ENCODE measurements around the gene MAML3.
"Not testable (repeated sequence)": the region's sequence is repeated elsewhere in the genome, so short reads cannot be mapped to it uniquely, and the experiment has no call there.

Gene MAML3

DNA sequence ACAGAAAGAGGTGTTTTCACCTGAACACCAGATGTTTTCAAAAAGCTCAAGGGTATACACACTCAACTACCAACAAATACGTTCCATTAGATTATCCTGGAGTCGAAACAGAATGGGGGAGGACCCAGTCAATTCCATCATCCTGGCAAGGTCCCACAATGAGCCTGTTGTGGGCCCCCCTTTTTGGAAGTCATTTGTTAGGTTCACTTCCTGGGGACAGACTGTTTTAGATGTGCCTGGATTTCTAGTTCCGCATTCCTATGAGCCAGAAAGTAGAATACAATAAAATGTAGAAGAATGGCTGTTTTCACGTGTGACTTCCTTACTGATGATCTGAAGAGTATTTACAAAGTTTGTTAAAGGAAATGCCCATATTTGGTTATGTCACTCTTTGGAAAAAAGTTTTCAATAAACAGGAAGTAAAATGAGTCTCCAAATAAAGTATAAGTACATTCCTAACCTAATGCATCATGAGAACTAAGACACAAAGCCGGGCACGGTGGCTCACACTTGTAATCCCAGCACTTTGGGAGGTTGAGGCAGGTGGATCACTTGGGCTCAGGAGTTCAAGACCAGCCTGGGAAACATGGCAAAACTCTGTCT lies 192.5 kb downstream of the MAML3 start:
- DNase-seq (ENCODE audit: low spot score): no peak

DNA sequence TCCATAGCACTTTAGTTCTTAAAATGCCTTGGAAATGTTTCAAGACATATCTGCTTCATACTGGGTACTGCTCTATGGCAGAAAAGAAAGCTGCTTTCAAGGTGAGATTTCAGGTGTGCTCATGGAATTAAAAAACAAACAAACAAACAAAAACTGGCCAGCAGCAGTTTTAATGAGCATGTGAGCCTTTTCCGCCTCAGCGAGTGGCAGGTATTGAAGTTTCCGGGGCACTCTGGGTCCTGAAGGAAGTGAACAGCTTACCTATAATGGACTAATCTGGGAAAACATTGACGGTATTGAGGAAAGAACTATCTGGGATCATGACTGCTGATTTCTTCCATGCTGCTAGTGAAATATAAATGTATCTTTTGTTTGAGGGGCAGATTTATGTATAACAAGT lies 194.6 kb downstream of the MAML3 start:
- no peak for DNase-seq (ENCODE audit: low spot score)

GRCh38 chr4:139958739-139959098 lies 195.3 kb downstream of the MAML3 start:
- no peak for DNase-seq (ENCODE audit: low spot score)

- DNase-seq (ENCODE audit: low spot score): no peak
These were observed 195.8 kb downstream of the MAML3 start for GRCh38 chr4:139957986-139958738.

- no peak for DNase-seq (ENCODE audit: low spot score)
These were observed 196.9 kb downstream of the MAML3 start for GRCh38 chr4:139957065-139957464.

- no peak for DNase-seq (ENCODE audit: low spot score)
These were observed 197.4 kb downstream of the MAML3 start for GRCh38 chr4:139956507-139957017.

- DNase-seq (ENCODE audit: low spot score): no peak
These were observed 198.4 kb downstream of the MAML3 start for GRCh38 chr4:139955600-139955999.

DNA sequence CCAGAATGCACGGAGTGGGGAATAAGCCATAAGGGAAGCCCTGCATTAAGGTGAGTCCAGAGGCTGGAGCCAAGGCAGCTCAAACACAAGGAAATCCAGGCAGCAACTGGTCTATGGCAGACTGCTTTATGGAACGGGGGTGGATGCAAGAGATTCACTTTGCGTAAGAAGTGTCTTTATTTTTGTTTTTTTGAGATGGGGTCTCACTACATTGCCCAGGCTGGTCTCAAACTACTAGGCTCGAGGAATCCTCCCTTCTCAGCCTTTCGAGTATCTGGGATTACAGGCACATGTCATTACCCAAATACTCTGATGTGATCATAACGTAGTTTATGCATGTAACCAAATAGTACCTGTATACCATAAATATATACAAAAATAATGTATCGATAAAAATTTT lies 199.5 kb downstream of the MAML3 start:
- no peak for DNase-seq (ENCODE audit: low spot score)

GRCh38 chr4:139951021-139951420 lies 203.0 kb downstream of the MAML3 start:
- DNase-seq (ENCODE audit: low spot score): no peak

GRCh38 chr4:139950568-139950967 lies 203.4 kb downstream of the MAML3 start:
- DNase-seq (ENCODE audit: low spot score): peak; percentile 46

DNA sequence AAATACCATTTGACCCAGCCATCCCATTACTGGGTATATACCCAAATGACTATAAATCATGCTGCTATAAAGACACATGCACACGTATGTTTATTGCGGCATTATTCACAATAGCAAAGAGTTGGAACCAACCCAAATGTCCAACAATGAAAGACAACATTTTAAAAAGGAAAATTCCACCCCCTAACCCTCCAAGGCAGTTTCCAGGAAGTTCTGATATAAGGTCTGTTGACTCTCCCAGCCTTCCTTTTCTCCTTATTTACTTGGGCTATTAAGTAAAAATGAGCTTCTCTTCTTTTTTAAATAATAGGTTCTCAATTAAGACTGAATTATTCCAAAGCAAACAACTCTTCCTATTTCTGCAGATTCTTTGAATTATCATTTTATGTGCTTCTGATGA lies 209.1 kb downstream of the MAML3 start:
- DNase-seq (ENCODE audit: low spot score): not testable (repeated sequence)

DNA sequence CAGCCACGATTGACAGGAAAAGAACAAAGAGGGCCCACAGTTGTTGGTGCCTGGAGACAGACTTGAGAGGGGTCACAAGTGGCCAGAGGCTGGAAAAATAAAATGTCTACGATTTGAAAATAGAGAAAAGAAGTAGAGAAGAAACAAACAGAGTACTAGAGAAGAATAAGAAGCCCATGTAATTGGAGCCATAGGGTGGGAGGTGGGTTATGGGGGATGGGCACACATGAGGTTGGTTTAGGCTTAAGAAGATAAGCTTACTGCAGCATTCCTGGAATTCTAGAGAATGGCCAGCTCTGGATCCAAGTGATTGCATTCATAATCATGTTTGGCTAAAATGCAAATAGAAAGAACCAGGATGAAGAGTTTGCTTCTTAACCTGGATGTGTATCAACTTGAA lies 210.7 kb downstream of the MAML3 start:
- no peak for DNase-seq (ENCODE audit: low spot score)

DNA sequence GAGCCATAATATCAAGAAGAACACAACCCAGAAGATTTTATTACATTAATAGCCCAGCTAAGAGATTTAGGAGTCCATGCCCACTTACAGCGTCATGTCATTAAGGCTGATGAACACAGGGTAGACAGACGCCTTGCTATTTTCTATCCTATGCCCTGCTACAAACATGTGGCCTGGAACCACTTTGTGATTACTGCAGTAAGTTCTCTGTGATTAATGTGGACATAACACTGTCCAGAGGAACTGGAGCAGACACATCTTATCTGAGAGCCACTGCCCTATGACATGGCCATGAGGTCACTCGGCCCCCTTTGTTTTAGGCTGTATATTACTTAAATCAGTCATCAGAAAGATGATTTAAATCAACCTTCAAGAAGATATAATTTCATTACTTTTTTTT lies 211.7 kb downstream of the MAML3 start:
- DNase-seq (ENCODE audit: low spot score): no peak

DNA sequence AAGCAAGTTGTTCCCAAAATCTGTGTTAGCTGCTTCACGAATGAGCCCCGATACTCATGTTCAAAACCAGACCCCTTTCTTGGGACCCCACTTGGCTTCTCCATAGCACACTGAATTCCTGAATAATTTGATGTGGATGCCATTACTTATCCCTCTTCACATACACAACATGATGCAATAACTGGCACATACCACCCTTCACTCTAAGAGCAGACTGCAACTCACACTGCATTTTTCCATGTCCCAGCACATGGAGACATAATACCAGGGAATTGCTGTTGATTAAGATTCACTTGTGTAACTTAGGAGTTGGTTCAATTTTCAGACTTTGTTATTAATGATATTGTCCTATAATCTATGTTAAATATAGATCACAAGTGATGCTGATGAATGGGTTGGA lies 213.4 kb downstream of the MAML3 start:
- no peak for DNase-seq (ENCODE audit: low spot score)

- no peak for DNase-seq (ENCODE audit: low spot score)
These were observed 215.6 kb downstream of the MAML3 start for GRCh38 chr4:139938414-139938813.

DNA sequence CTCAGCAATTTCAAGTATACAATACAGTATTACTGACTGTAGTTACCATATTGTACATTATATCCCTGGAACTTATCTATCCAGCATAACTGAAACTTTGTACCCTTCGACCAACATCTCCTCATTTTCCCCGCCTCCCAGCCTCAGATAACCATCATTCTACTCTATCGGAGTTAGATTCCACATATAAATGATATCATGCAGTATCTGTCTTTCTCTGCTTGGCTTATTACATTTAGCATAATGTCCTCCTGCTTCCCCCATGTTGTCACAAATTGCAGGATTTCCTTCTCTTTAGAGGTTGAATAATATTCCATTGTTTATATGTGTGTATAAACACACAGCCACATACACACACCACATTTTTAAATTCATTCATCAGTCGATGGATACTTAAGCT lies 218.1 kb downstream of the MAML3 start:
- no peak for DNase-seq (ENCODE audit: low spot score)

DNA sequence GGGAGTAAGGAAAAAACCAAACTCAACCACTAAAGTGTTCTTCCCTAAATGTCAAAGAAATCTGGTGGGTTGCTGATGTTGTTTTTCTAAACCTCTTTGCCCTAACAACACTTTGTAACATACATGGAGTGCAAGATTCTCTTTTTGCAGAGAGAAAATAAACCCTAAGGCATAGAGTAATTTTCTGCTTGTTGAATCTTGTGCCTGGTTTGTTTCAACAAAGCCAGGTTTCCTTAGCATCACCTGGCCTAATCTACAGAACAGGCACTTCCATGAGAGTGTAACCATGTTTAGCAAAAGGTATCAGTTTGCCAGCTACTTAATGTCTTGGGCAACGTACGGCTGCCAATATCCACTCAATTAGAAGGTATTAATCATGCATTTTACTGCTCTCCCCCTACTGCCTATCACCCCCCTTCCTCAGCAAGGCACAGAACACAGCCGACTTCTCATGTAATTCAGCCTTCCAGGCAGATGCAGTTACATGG lies 219.2 kb downstream of the MAML3 start:
- DNase-seq (ENCODE audit: low spot score): no peak

DNA sequence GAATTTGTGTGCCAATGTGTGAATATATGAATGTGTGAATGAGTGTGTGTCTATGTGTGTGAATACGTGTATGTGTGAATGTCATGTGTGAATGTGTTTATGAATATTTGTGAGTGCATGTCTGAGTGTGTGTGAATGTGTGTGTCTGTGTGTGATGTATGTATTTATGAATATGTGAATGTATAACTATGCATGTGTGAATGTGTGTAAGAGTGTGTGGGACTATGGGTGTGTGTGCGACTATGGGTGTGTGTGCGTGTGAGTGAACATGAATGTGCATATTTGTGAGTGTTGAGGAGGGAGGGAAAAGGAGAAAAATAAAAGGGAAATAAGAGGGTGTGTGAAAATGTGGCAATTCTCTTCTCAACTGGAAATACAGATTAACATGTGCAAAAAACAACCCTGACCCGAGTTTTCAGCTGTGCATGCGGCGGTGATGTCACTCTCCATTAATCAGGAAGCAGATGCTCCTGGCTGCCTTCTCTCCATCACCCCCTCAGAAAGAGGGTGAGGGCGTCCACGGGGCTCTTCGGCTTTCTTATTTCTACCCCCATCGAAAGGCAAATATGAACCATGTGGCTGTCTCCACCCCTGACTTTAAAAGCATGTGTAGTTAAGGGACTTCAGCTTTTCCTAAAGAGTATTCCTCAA lies 219.8 kb downstream of the MAML3 start:
- DNase-seq (ENCODE audit: low spot score): no peak

- DNase-seq (ENCODE audit: low spot score): peak; percentile 12
These were observed 220.4 kb downstream of the MAML3 start for GRCh38 chr4:139933541-139933940.

- DNase-seq (ENCODE audit: low spot score): no peak
These were observed 220.9 kb downstream of the MAML3 start for GRCh38 chr4:139933104-139933503.

- DNase-seq (ENCODE audit: low spot score): no peak
These were observed 229.2 kb downstream of the MAML3 start for GRCh38 chr4:139924782-139925181.

- no peak for DNase-seq (ENCODE audit: low spot score)
These were observed 231.5 kb downstream of the MAML3 start for GRCh38 chr4:139922406-139923024.

Measured in SW480 (cell line).